ENCODE measurements around the gene FAM209A. TPM values are rescaled to one million over a fixed set of nuclear protein-coding genes. Genes with fewer than 3 reads are reported as not detected.
A peak's percentile ranks its signal among the peaks of the same experiment; 100 is the strongest.

FAM209A gene
- total and polyA plus RNA-seq, 10 donors, result 0.59 to 4.3 (median 2.0) TPM; not detected in 1

- H3K27me3 ChIP-seq (replicated peaks in 1 of 7), result no peaks in the 10 kb centered on the region
- H3K27ac ChIP-seq, result no peak overlapping the region
- no peak overlapping the region for H3K4me3 ChIP-seq
- H3K36me3 ChIP-seq, result peaks cover 0 to 94% (median 21%) of the 10 kb centered on the region in 6 donors
- peaks cover 0 to 15% (median 12%) of the 10 kb centered on the region in 8 donors for H3K9me3 ChIP-seq
- TF ChIP-seq CTCF (IDR thresholded peaks at IDR 0.05 in 8 of 11, conservative IDR thresholded peaks at IDR 0.05 in 3 of 11), result no peak
- TF ChIP-seq POLR2A (IDR thresholded peaks at IDR 0.05), result no peak
- TF ChIP-seq POLR2AphosphoS5 (IDR thresholded peaks at IDR 0.05), result no peak
- 92 to 100% (median 98%) methylated on average over 1 of the region's 1 CpG for WGBS, 5 donors
- no peak for DNase-seq
- peaks cover 0 to 13% (median 0%) of the 10 kb centered on the region in 6 donors for H3K4me1 ChIP-seq
- intact Hi-C loops (cut with DNase I; ENCODE audit: low total_unique reads), result no loop called here
Measured at GRCh38 chr20:56501116-56501515, 23.4 kb upstream of the FAM209A start.

GRCh38 chr20:56503916-56504315 lies 20.6 kb upstream of the FAM209A start:
- peaks cover 0 to 18% (median 0%) of the 10 kb centered on the region in 6 donors for H3K4me1 ChIP-seq
- 97 to 99% (median 98%) methylated on average over 5 to 8 of the region's 8 CpGs for WGBS, 5 donors
- no peaks in the 10 kb centered on the region for H3K27me3 ChIP-seq (replicated peaks in 1 of 7)
- H3K27ac ChIP-seq, result no peak overlapping the region
- TF ChIP-seq POLR2AphosphoS5 (IDR thresholded peaks at IDR 0.05) (no peak), CTCF (IDR thresholded peaks at IDR 0.05 in 8 of 11, conservative IDR thresholded peaks at IDR 0.05 in 3 of 11) (no peak), POLR2A (IDR thresholded peaks at IDR 0.05) (no peak)
- H3K9me3 ChIP-seq, result no peaks in the 10 kb centered on the region
- no peak overlapping the region for H3K4me3 ChIP-seq
- intact Hi-C loops (cut with DNase I; ENCODE audit: low total_unique reads), result no loop called here
- DNase-seq, result no peak
- H3K36me3 ChIP-seq, result peaks cover 0 to 84% (median 0%) of the 10 kb centered on the region in 6 donors

GRCh38 chr20:56504373-56505005 lies 20.1 kb upstream of the FAM209A start:
- no peak for DNase-seq
- no peak overlapping the region for H3K27ac ChIP-seq
- peaks cover 0 to 82% (median 0%) of the 10 kb centered on the region in 6 donors for H3K36me3 ChIP-seq
- peaks cover 0 to 18% (median 0%) of the 10 kb centered on the region in 6 donors for H3K4me1 ChIP-seq
- TF ChIP-seq POLR2A (IDR thresholded peaks at IDR 0.05) (no peak), CTCF (IDR thresholded peaks at IDR 0.05 in 8 of 11, conservative IDR thresholded peaks at IDR 0.05 in 3 of 11) (peak in 5 of 11 experiments; percentile 14 to 57 (median 44)), POLR2AphosphoS5 (IDR thresholded peaks at IDR 0.05) (no peak)
- WGBS, 5 donors, result 85 to 88% (median 86%) methylated on average over 9 of the region's 9 CpGs
- H3K4me3 ChIP-seq, result no peak overlapping the region
- no peaks in the 10 kb centered on the region for H3K9me3 ChIP-seq
- intact Hi-C loops (cut with DNase I; ENCODE audit: low total_unique reads), result no loop called here
- H3K27me3 ChIP-seq (replicated peaks in 1 of 7), result no peaks in the 10 kb centered on the region

- peaks cover 0 to 73% (median 0%) of the 10 kb centered on the region in 6 donors for H3K36me3 ChIP-seq
- peaks cover 0 to 18% (median 0%) of the 10 kb centered on the region in 6 donors for H3K4me1 ChIP-seq
- no peak overlapping the region for H3K27ac ChIP-seq
- 31 to 61% (median 41%) methylated on average over 3 of the region's 3 CpGs for WGBS, 5 donors
- DNase-seq, result no peak
- intact Hi-C loops (cut with DNase I; ENCODE audit: low total_unique reads), result no loop called here
- H3K27me3 ChIP-seq (replicated peaks in 1 of 7), result no peaks in the 10 kb centered on the region
- H3K4me3 ChIP-seq, result no peak overlapping the region
- no peaks in the 10 kb centered on the region for H3K9me3 ChIP-seq
- TF ChIP-seq CTCF (IDR thresholded peaks at IDR 0.05 in 8 of 11, conservative IDR thresholded peaks at IDR 0.05 in 3 of 11), result no peak
- TF ChIP-seq POLR2A (IDR thresholded peaks at IDR 0.05), result no peak
- TF ChIP-seq POLR2AphosphoS5 (IDR thresholded peaks at IDR 0.05), result no peak
Measured at GRCh38 chr20:56506103-56506502, 18.4 kb upstream of the FAM209A start.
